GM20431 (cell line): ENCODE measurements around the gene SLC25A21.

Experiments
- in situ Hi-C: fragments of 300-500 bp; cut with MseI, MboI; formaldehyde crosslinking; loops from one replicate; pipeline ENCODE4 v1.15.0; 2020; ENCODE audit warnings: low sequenced_read_pairs; ENCODE audit not compliant: unreplicated experiment

Gene SLC25A21

GRCh38 chr14:36955967-36956366 is 216.4 kb downstream of the SLC25A21 start:
- in situ Hi-C loops, result no loop called here

DNA sequence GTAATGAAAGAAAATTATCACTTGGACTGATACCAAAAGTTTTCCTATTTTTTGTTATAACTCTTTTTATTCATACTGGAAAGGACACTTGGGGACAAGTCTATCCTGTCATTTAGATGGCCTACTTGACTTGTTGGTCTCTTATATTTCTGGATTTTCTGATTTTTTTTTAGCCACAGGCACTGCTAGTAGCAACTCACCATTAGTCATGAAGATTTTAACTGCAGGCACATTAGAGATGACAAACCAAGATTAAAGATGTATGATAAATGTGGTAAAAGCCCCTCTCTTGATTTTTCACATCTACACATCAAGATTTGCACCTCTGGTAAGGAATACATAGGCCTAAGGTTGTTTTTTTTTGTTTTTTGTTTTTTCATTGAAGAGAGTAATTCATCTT is 217.0 kb downstream of the SLC25A21 start:
- in situ Hi-C loops, result no loop called here

- in situ Hi-C loops, result no loop called here
These were observed 219.7 kb downstream of the SLC25A21 start for GRCh38 chr14:36952689-36953088.

GRCh38 chr14:36951380-36951911 is 221.0 kb downstream of the SLC25A21 start:
- in situ Hi-C loops, result no loop called here

- in situ Hi-C loops, result no loop called here
These were observed 221.6 kb downstream of the SLC25A21 start for GRCh38 chr14:36950812-36951211.

GRCh38 chr14:36949371-36949770 is 223.0 kb downstream of the SLC25A21 start:
- in situ Hi-C loops, result loop anchor here (25.0 kb wide), 2 partner anchors 287 to 387 kb away; partner anchors contain the start of gene PAX9

- in situ Hi-C loops, result loop anchor here (25.0 kb wide), 2 partner anchors 286 to 386 kb away; partner anchors contain the start of gene PAX9
These were observed 224.1 kb downstream of the SLC25A21 start for GRCh38 chr14:36948157-36948859.

DNA sequence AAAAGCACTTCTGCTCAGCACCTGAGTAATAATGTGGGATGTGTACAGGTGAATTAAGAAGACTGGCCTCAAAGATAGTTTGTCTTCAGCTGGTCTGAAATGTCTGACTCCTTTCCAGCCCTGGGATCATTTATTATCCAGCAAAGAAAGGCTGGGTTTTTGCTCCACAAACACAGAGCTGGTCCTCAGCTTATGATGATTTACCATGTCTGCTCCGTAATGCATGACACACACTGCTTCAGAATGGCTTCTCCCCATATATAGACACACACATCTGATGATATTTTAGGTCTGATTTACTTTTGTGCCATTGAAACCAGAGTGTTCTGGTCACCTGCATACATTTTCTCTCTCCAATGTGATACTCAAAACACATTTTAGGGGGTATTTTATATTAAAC is 225.0 kb downstream of the SLC25A21 start:
- in situ Hi-C loops, result loop anchor here (25.0 kb wide), 2 partner anchors 285 to 385 kb away; partner anchors contain the start of gene PAX9

GRCh38 chr14:36946872-36947271 is 225.5 kb downstream of the SLC25A21 start:
- in situ Hi-C loops, result loop anchor here (25.0 kb wide), 2 partner anchors 285 to 385 kb away; partner anchors contain the start of gene PAX9

DNA sequence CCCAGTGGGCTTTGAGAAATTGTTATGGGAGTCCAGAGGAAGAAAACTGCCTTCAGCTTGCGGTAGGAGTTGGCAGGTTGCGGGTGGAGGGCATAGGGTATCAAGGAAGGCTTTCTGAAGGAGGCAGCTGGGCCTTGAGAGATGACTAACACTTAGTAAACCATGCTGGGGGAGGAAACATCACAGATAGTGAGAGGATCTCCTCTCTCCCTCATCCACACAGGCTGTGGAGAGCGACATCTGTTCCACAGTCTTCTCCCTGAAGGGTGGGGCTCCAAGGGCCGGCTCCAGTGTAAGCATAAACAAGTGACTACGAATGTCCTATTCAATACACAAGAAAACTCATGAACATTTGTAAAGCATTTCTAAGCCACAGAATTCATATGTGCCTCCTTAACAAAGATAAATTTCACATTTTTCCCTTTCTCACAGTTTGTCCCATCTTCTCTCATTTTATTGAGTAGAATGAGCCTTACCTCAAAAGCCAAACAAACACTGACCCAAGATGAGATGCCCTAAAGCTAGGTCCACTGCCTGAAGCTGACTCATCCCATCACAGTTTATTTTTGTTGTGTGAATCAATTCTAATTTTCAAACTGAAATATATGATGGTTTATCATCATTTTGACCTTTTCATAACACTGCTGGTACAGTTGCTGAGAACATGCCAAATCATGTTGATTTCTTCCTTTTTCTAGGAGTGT is 227.9 kb downstream of the SLC25A21 start:
- in situ Hi-C loops, result loop anchor here (25.0 kb wide), 2 partner anchors 282 to 382 kb away; partner anchors contain the start of gene PAX9

- in situ Hi-C loops, result loop anchor here (25.0 kb wide), 2 partner anchors 280 to 380 kb away; partner anchors contain the start of gene PAX9
These were observed 229.7 kb downstream of the SLC25A21 start for GRCh38 chr14:36942522-36943245.

DNA sequence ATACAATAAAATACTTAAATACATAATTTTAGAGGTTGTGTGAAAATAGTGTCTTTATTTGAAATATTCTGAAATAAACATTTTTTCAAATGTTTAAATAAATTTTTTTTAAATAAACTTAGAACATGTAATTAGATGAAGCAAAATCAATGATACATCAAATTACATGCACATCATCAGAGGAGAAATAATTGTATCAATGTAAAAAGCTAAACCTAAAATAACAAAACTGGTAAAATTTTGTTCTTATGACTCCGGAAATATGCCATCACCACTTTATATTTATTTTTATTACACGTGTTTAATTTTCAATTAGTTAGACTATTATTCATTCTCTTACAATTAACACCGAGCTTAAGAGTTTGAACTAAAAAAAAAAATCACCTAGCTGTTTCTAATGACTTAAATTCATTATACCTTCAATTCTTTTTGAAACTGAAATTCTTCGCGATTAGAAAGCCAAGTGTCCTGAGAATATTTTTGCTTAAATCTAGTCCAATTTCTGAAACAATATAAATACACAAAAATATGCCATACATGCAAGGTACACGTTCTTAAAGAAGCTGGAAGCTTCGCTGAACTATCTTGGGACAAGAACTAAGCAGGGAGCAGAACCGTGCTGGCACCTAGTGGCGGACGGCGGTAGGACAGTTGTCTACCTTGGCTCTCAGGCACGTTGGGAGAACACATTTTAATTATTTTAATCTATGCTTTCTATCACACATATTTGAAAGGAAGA is 230.5 kb downstream of the SLC25A21 start:
- in situ Hi-C loops, result loop anchor here (25.0 kb wide), 2 partner anchors 280 to 380 kb away; partner anchors contain the start of gene PAX9

- in situ Hi-C loops, result loop anchor here (25.0 kb wide), 2 partner anchors 278 to 378 kb away; partner anchors contain the start of gene PAX9
These were observed 231.9 kb downstream of the SLC25A21 start for GRCh38 chr14:36940476-36940875.

GRCh38 chr14:36939265-36939664 is 233.1 kb downstream of the SLC25A21 start:
- in situ Hi-C loops, result loop anchor here (25.0 kb wide), 2 partner anchors 277 to 377 kb away; partner anchors contain the start of gene PAX9

DNA sequence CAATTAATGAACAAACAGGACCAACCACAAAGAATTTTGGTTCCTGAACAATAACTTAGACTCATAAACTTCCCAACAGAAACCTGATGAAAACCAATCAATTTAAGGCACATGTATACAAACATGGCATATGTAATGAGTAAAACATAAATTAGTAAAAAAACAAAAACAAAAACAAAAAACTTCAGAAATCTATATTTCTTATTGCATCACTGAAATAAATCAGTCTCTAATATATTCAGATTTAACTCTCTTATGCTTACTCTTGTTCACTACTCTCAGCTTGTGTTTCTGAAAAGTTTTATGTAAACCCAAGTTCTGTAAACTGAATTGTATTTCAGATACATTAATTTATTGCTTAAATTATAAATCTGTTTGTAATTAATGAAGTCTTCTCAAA is 233.7 kb downstream of the SLC25A21 start:
- in situ Hi-C loops, result loop anchor here (25.0 kb wide), 2 partner anchors 276 to 376 kb away; partner anchors contain the start of gene PAX9

DNA sequence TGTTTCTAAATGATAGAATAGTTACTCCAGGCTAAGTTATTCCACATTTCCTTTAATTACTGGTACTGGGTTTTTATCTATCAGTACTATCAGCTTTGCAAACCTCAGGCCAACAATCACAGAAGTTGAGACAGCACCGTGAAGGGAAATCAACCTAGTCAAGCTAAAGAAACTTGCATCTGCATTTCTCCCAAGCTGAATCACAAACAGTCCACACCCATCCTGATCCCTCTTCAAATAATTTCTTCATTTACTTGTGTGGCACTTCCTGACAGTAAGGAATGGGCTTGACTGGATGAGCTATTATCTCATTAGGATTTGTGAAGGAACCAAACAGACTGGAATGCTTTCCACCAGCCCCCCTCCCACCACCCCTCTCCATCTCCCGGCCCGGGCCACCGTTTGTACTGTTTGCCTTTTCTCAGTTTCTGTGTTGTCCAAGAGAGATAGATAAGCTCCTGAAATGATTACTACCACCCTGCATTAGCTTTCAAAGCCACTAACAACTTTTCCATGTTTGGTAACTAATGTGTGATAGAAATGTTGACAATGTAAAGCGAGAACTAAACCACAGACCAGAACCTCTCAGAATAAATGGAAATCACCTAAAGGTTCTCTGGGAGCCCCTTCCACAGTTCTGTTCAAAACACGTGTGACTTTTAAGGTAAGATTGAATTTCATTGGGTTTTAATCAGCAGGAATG is 236.3 kb downstream of the SLC25A21 start:
- in situ Hi-C loops, result loop anchor here (25.0 kb wide), 2 partner anchors 274 to 374 kb away; partner anchors contain the start of gene PAX9

DNA sequence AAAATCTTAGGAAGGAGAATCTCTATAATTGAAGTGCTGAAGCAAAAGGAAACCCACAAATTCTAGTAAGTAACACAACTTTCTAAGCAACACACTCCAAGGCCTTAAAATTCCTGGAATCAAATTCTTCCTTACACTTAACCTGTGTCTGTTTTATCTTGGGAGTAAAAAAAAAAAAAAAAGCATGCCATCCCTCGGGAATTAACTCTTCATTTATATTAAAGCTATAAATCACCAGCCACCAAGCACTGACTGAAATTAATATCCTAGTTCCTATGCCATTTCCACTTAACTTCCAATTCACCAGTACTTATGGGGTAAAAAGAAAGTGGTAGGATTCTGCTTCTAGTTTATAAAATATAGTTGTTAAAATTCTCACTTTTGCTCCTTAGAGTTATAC is 238.1 kb downstream of the SLC25A21 start:
- in situ Hi-C loops, result loop anchor here (25.0 kb wide), 2 partner anchors 272 to 372 kb away; partner anchors contain the start of gene PAX9

- in situ Hi-C loops, result loop anchor here (25.0 kb wide), 2 partner anchors 269 to 369 kb away; partner anchors contain the start of gene PAX9
These were observed 240.6 kb downstream of the SLC25A21 start for GRCh38 chr14:36931791-36932190.
